Measurements from ENCODE around the gene CPED1.

GRCh38 chr7:121030308-121030707, 41.8 kb downstream of the CPED1 start:
- TF ChIP-seq, protein P1, sequence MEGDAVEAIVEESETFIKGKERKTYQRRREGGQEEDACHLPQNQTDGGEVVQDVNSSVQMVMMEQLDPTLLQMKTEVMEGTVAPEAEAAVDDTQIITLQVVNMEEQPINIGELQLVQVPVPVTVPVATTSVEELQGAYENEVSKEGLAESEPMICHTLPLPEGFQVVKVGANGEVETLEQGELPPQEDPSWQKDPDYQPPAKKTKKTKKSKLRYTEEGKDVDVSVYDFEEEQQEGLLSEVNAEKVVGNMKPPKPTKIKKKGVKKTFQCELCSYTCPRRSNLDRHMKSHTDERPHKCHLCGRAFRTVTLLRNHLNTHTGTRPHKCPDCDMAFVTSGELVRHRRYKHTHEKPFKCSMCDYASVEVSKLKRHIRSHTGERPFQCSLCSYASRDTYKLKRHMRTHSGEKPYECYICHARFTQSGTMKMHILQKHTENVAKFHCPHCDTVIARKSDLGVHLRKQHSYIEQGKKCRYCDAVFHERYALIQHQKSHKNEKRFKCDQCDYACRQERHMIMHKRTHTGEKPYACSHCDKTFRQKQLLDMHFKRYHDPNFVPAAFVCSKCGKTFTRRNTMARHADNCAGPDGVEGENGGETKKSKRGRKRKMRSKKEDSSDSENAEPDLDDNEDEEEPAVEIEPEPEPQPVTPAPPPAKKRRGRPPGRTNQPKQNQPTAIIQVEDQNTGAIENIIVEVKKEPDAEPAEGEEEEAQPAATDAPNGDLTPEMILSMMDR (IDR thresholded peaks at IDR 0.05): no peak
- TF ChIP-seq SIN3A (IDR thresholded peaks at IDR 0.05; ENCODE audit: borderline replicate concordance, insufficient read depth, low read depth, low read length) (no peak), REST (IDR thresholded peaks at IDR 0.05; ENCODE audit: insufficient read depth in 1 of 2, low read depth in 2 of 2, low read length in 1 of 2) (no peak), POLR2AphosphoS5 (IDR thresholded peaks at IDR 0.05; ENCODE audit: low read depth, low read length) (no peak), TCF7L2 (IDR thresholded peaks at IDR 0.05; ENCODE audit: low read depth, low read length) (no peak)
